ENCODE measurements around the gene NME4. TPM values are rescaled to one million over a fixed set of nuclear protein-coding genes. Genes with fewer than 3 reads are reported as not detected.
A peak's percentile ranks its signal among the peaks of the same experiment; 100 is the strongest.
"Not testable (repeated sequence)": the region's sequence is repeated elsewhere in the genome, so short reads cannot be mapped to it uniquely, and the experiment has no call there.

Gene NME4
- total RNA-seq, 1 experiment from 2014 or later: 82.9 TPM

GRCh38 chr16:359871-360697 lies 36.9 kb upstream of the NME4 start:
- H3K36me3 ChIP-seq: no peaks in the 10 kb centered on the region
- H3K27ac ChIP-seq: no peak overlapping the region

GRCh38 chr16:360698-361336 lies 36.2 kb upstream of the NME4 start:
- Histone ChIP-seq H3K4me1 (replicated peaks) (peaks cover 3% of the 10 kb centered on the region; the same call in 1 of the 2 replicates), H3K36me3 (no peaks in the 10 kb centered on the region)

More at GRCh38 chr16:359871-360697, 36.9 kb upstream of the NME4 start:
- no peak for DNase-seq (ENCODE audit: low read depth in 1 of 2, low spot score in 2 of 2)
- Histone ChIP-seq H3K4me1 (replicated peaks) (peaks cover 3% of the 10 kb centered on the region; the same call in 1 of the 2 replicates), H3K27me3 (replicated peaks) (peaks cover 10% of the 10 kb centered on the region), H3K9me3 (replicated peaks) (no peaks in the 10 kb centered on the region), H3K4me3 (no peak overlapping the region)

GRCh38 chr16:361341-361871 lies 35.6 kb upstream of the NME4 start:
- Histone ChIP-seq H3K27ac (no peak overlapping the region), H3K27me3 (replicated peaks) (peaks cover 10% of the 10 kb centered on the region), H3K4me3 (no peak overlapping the region), H3K4me1 (replicated peaks) (peaks cover 3% of the 10 kb centered on the region; the same call in 1 of the 2 replicates), H3K9me3 (replicated peaks) (no peaks in the 10 kb centered on the region), H3K36me3 (peaks cover 3% of the 10 kb centered on the region)
- no peak for DNase-seq (ENCODE audit: low read depth in 1 of 2, low spot score in 2 of 2)

More at GRCh38 chr16:360698-361336, 36.2 kb upstream of the NME4 start:
- H3K27me3 ChIP-seq (replicated peaks): peaks cover 10% of the 10 kb centered on the region
- no peak overlapping the region for H3K27ac ChIP-seq
- H3K9me3 ChIP-seq (replicated peaks): no peaks in the 10 kb centered on the region
- H3K4me3 ChIP-seq: no peak overlapping the region
- no peak for DNase-seq (ENCODE audit: low read depth in 1 of 2, low spot score in 2 of 2)

DNA sequence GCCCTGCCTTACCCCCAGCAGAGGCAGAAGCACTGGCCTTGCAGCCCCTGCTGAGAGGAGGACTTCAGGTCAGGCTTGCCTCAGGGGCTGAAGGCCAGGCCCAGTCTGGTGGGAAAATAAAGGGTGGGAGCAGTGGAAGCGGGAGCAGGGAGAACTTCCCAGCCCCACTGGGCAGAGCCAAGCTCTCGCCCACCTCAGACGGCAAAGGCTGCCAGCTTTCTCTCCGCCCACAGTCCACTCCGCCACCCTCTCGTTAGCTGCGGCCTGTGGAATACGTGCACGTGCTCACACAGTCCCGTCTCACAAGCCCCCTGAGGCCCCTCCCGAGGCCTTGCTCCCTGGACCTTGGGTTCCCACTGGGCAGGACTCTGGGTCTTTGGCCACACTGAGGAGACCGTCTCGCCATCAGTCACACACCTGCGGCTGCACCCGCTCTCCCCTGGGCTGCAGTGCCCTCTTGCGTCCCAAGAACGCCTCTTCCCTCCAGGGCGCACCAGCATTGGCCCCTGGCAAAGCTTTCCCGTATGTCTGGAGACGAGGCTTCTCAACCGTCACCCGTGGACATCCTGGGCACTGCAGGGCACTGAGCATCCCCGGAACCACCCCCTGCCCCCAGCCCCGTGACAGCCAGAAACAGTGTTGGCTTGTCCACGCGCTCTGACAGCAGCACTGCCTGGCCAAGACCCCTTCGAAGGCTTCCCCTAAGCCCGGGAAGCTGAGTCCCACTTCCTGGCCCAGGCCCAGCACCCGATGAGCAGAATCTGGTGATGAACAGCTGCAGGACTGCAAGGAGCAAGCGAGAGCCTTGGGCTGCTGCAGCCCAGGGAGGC lies 34.9 kb upstream of the NME4 start:
- Histone ChIP-seq H3K4me3 (no peak overlapping the region), H3K27me3 (replicated peaks) (peaks cover 10% of the 10 kb centered on the region), H3K4me1 (replicated peaks) (peaks cover 3% of the 10 kb centered on the region; the same call in 1 of the 2 replicates), H3K27ac (no peak overlapping the region), H3K9me3 (replicated peaks) (no peaks in the 10 kb centered on the region), H3K36me3 (peaks cover 7% of the 10 kb centered on the region)
- DNase-seq (ENCODE audit: low read depth in 1 of 2, low spot score in 2 of 2): peak; percentile 61 to 81

- peaks cover 10% of the 10 kb centered on the region for H3K27me3 ChIP-seq (replicated peaks)
- DNase-seq (ENCODE audit: low read depth in 1 of 2, low spot score in 2 of 2): not testable (repeated sequence)
These were observed 34.3 kb upstream of the NME4 start for GRCh38 chr16:362702-362999.

GRCh38 chr16:363110-363765 lies 33.8 kb upstream of the NME4 start:
- no peaks in the 10 kb centered on the region for H3K9me3 ChIP-seq (replicated peaks)
- peaks cover 10% of the 10 kb centered on the region for H3K27me3 ChIP-seq (replicated peaks)
- no peak for DNase-seq (ENCODE audit: low read depth in 1 of 2, low spot score in 2 of 2)
- H3K27ac ChIP-seq: no peak overlapping the region
- H3K36me3 ChIP-seq: peaks cover 19% of the 10 kb centered on the region
- H3K4me3 ChIP-seq: no peak overlapping the region
- peaks cover 3% of the 10 kb centered on the region; the same call in 1 of the 2 replicates for H3K4me1 ChIP-seq (replicated peaks)

More at GRCh38 chr16:362702-362999, 34.3 kb upstream of the NME4 start:
- H3K36me3 ChIP-seq: peaks cover 13% of the 10 kb centered on the region
- not testable (repeated sequence) for H3K4me3 ChIP-seq; H3K4me1 ChIP-seq (replicated peaks); H3K9me3 ChIP-seq (replicated peaks); H3K27ac ChIP-seq

GRCh38 chr16:363766-364490 lies 33.1 kb upstream of the NME4 start:
- no peak overlapping the region for H3K27ac ChIP-seq
- H3K4me1 ChIP-seq (replicated peaks): peaks cover 3% of the 10 kb centered on the region; the same call in 1 of the 2 replicates
- peaks cover 10% of the 10 kb centered on the region for H3K27me3 ChIP-seq (replicated peaks)
- no peak for DNase-seq (ENCODE audit: low read depth in 1 of 2, low spot score in 2 of 2)
- peaks cover 26% of the 10 kb centered on the region for H3K36me3 ChIP-seq
- no peaks in the 10 kb centered on the region for H3K9me3 ChIP-seq (replicated peaks)
- no peak overlapping the region for H3K4me3 ChIP-seq

- Histone ChIP-seq H3K4me3 (no peak overlapping the region), H3K27ac (no peak overlapping the region), H3K9me3 (replicated peaks) (no peaks in the 10 kb centered on the region), H3K4me1 (replicated peaks) (peaks cover 3% of the 10 kb centered on the region; the same call in 1 of the 2 replicates), H3K36me3 (peaks cover 32% of the 10 kb centered on the region), H3K27me3 (replicated peaks) (peaks cover 10% of the 10 kb centered on the region)
- no peak for DNase-seq (ENCODE audit: low read depth in 1 of 2, low spot score in 2 of 2)
These were observed 32.2 kb upstream of the NME4 start for GRCh38 chr16:364595-365491.

- peaks cover 7% of the 10 kb centered on the region; the same call in 1 of the 2 replicates for H3K4me1 ChIP-seq (replicated peaks)
- H3K36me3 ChIP-seq: peaks cover 38% of the 10 kb centered on the region
- no peaks in the 10 kb centered on the region for H3K9me3 ChIP-seq (replicated peaks)
- H3K27me3 ChIP-seq (replicated peaks): peaks cover 10% of the 10 kb centered on the region
- H3K4me3 ChIP-seq: no peak overlapping the region
- DNase-seq (ENCODE audit: low read depth in 1 of 2, low spot score in 2 of 2): no peak
- no peak overlapping the region for H3K27ac ChIP-seq
These were observed 30.5 kb upstream of the NME4 start for GRCh38 chr16:366476-366875.

GRCh38 chr16:367333-367903 lies 29.6 kb upstream of the NME4 start:
- H3K36me3 ChIP-seq: peaks cover 47% of the 10 kb centered on the region
- DNase-seq (ENCODE audit: low read depth in 1 of 2, low spot score in 2 of 2): no peak
- H3K27ac ChIP-seq: no peak overlapping the region
- H3K4me1 ChIP-seq (replicated peaks): peaks cover 4% of the 10 kb centered on the region; the same call in 1 of the 2 replicates
- peaks cover 10% of the 10 kb centered on the region for H3K27me3 ChIP-seq (replicated peaks)
- no peaks in the 10 kb centered on the region for H3K9me3 ChIP-seq (replicated peaks)
- H3K4me3 ChIP-seq: no peak overlapping the region

- H3K36me3 ChIP-seq: peaks cover 54% of the 10 kb centered on the region
- no peak for DNase-seq (ENCODE audit: low read depth in 1 of 2, low spot score in 2 of 2)
- H3K4me3 ChIP-seq: no peak overlapping the region
- H3K9me3 ChIP-seq (replicated peaks): no peaks in the 10 kb centered on the region
- H3K27me3 ChIP-seq (replicated peaks): peaks cover 3% of the 10 kb centered on the region
- H3K4me1 ChIP-seq (replicated peaks): peaks cover 4% of the 10 kb centered on the region; the same call in 1 of the 2 replicates
- H3K27ac ChIP-seq: no peak overlapping the region
These were observed 28.4 kb upstream of the NME4 start for GRCh38 chr16:368388-369158.
